ENCODE measurements around the gene UCN. TPM values are rescaled to one million over a fixed set of nuclear protein-coding genes. Genes with fewer than 3 reads are reported as not detected.
"Not testable (repeated sequence)": the region's sequence is repeated elsewhere in the genome, so short reads cannot be mapped to it uniquely, and the experiment has no call there.

UCN gene, protein sequence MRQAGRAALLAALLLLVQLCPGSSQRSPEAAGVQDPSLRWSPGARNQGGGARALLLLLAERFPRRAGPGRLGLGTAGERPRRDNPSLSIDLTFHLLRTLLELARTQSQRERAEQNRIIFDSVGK
- total RNA-seq (2014; rRNA removed; shearing (Covaris generic)): not detected in 2 replicates

DNA sequence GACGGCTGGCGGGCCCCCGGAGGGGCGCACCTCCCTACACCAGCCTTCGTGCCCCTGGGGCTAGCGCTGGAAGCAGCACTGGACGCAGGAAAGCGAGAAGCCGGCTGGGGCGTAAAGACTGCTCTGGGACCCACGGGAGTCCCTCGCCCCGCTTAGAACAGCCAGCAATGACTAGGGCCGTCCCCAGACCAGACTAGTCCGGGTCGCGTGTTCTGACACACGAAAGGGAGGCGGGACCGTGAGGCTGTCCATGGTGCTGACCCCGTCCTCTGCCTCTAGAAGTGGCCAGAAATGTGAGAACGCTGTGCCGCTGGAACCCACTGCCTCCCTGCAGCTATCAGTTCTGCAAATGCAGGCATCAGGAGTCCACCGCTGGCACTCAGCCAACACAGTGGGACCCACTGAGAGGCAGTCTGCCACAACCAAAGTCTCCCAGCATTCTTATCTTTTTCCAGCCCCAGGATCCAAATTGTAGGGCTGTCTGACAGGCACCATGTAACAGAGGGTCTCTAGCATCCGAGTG, at the start of gene UCN:
TSS of gene UCN (minus strand) at position 87 of the 523 bp plus-strand sequence. CDS start 550 bp downstream, outside the sequence.
- in situ Hi-C loops (cut with HindIII; ENCODE audit: low sequenced_read_pairs): no loop called here
- DNase-seq (ENCODE audit: low spot score): no peak

- in situ Hi-C loops (cut with HindIII; ENCODE audit: low sequenced_read_pairs): no loop called here
Measured at GRCh38 chr2:27356382-27357181, 48.3 kb upstream of the UCN start, which contains the start of gene GTF3C2. Gene GTF3C2 (minus strand): TSS chr2:27356764. CDS start chr2:27343554, 13,210 bp downstream.

GRCh38 chr2:27356056-27356381, 47.8 kb upstream of the UCN start:
- in situ Hi-C loops (cut with HindIII; ENCODE audit: low sequenced_read_pairs): no loop called here
- no peak for DNase-seq (ENCODE audit: low spot score)

More at GRCh38 chr2:27356382-27357181, 48.3 kb upstream of the UCN start, which contains the start of gene GTF3C2:
- peak; percentile 99 for DNase-seq (ENCODE audit: low spot score)

DNA sequence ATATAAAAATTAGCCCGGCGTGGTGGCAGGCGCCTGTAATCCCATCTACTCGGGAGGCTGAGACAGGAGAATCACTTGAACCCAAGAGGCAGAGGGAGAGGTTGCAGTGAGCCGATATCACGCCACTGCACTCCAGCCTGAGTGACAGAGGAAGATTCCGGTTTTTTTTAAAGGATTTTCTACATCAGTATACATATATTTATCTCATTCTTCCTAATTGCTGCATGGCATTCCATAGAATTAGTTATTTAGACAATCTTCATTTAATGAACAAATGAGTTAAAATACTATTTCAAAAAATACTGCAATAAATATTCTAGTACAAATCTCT, 46.3 kb upstream of the UCN start:
- in situ Hi-C loops (cut with HindIII; ENCODE audit: low sequenced_read_pairs): no loop called here
- no peak for DNase-seq (ENCODE audit: low spot score)

GRCh38 chr2:27353762-27354596, 45.7 kb upstream of the UCN start:
- DNase-seq (ENCODE audit: low spot score): no peak

GRCh38 chr2:27353386-27353761, 45.1 kb upstream of the UCN start:
- in situ Hi-C loops (cut with HindIII; ENCODE audit: low sequenced_read_pairs); DNase-seq (ENCODE audit: low spot score): not testable (repeated sequence)

More at GRCh38 chr2:27353762-27354596, 45.7 kb upstream of the UCN start:
- in situ Hi-C loops (cut with HindIII; ENCODE audit: low sequenced_read_pairs): no loop called here

DNA sequence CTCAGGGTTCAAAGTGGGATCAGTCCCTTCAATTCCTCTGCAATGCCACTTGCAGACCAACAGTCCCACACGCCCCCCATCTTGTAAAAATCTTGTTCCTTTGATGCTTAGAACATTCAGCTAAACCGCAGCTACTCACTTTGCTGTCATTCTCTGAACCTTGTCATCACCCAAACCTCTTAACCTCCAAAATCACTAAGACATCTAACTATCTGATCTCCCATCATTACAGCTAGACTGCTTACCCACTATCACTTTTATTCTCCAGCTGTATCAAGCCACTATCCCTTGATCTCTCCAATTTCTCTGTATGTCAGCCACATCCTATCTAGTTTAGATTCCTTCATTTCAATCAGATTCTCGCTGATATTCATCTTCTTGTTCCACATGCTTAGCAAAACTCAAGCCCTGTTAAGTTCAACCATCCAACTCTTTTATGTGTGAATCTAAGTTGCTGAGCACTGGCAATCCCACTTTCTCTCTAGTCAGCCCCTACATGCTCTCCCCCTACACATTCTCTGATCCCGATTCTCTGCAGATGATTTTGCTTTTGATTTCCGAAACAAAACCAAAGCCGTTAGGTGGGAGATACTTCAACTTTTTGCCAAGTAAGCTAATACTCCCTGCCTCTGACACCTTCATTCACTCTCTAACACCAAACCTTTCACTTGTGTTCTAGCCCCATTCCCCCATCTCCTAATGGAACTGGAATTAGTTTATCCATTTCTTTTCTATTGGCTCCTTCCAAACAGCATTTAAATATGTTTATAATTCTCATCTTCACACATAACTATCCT, 43.8 kb upstream of the UCN start:
- DNase-seq (ENCODE audit: low spot score): no peak
- in situ Hi-C loops (cut with HindIII; ENCODE audit: low sequenced_read_pairs): no loop called here

DNA sequence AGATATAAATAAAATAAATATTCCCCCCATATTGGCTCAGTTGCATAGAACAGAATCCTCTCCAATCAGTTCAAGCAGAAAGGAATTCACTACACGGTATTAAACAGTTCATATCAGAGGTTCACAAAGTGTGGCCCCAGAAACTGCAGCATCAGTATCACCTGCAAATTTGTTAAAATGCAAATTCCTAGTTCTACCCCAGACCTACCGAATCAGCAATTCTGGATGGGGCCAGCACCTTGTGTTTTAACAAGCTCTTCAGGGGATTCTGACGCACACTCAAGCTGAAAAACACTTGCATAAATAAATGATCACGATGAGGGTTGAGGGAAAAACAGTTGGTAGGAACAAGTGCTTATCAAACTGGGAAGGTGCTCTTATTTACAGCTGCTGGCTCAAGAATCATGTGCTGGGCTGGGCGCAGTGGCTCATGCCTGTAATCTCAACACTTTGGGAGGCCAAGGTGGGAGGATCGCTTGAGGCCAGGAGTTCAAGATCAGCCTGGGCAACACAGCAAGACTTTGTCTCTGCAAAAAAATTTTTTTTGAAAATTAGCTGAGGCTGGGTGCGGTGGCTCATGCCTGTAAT, 42.0 kb upstream of the UCN start:
- no peak for DNase-seq (ENCODE audit: low spot score)
- in situ Hi-C loops (cut with HindIII; ENCODE audit: low sequenced_read_pairs): no loop called here

DNA sequence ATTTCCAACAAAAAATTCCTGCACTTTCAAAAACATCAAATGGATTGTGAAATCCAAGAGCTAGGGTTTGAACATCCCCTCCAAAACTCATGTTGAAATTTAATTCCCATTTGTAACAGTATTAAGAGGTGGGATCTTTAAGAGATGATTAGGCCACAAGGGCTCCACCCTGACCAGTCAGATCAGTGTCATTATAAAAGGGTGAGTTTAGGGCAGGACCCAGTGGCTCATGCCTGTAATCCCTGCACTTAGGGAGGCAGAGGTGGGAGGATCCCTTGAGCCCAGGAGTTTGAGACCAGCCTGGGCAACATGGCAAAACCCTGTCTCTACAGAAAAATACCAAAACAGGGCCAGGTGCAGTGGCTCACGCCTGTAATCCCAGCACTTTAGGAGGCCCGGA, 39.4 kb upstream of the UCN start:
- in situ Hi-C loops (cut with HindIII; ENCODE audit: low sequenced_read_pairs): no loop called here
- DNase-seq (ENCODE audit: low spot score): no peak

GRCh38 chr2:27336173-27336572, 27.9 kb upstream of the UCN start:
- DNase-seq (ENCODE audit: low spot score): no peak
- in situ Hi-C loops (cut with HindIII; ENCODE audit: low sequenced_read_pairs): no loop called here

- in situ Hi-C loops (cut with HindIII; ENCODE audit: low sequenced_read_pairs): no loop called here
- no peak for DNase-seq (ENCODE audit: low spot score)
Measured at GRCh38 chr2:27335311-27335710, 27.1 kb upstream of the UCN start.

DNA sequence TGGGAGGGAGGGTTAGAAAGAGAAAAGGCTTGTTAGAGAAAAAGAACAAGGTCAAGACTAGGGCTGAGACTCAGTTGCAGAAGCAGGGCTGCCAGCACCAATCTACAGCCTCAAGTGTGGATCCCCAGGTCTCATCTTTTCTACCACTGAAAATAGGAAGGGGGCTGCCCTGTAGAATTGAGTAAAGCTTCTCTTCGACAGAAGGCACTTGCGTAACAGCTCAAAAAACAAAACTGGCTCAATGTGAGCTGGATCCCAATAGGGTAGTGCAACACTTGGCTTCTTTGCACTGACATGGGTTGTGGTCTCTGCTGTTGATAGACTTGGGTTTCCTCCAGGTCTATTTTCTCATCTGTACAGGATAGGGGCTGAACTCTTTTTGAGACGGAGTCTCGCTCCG, 16.5 kb upstream of the UCN start:
- DNase-seq (ENCODE audit: low spot score): no peak
- in situ Hi-C loops (cut with HindIII; ENCODE audit: low sequenced_read_pairs): no loop called here

DNA sequence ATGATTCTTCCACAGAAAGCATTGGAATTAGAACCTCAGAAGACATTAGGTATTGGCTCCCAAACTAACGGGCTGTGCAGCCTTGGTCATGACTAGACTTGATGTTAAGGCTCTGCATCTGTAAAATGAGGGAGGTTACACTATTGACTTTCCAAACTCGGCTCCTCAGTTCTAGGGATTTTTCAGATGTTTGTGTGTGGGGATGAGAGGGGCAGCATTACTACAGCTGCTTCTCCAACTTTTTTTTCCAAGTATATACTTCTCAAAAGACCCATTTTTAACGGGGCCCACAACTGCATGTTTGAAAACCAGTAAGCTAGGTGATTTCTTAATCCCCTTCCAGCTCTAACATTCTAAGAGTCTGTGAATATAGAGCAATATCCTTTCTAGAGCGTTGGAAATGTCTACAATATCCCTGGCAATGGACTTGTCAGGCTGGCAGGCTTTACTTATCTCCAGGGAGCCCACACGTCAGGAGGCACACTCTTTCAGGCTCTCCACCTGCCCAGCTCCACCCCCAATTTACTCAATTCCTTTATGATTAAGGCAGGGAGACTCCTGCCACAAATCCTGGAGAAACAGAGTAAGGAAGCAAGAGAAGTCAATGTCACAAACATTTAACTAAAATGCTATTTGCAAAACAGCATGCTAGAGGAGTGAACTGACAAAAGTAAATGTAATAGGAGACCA, 15.5 kb upstream of the UCN start:
- in situ Hi-C loops (cut with HindIII; ENCODE audit: low sequenced_read_pairs): no loop called here
- DNase-seq (ENCODE audit: low spot score): peak; percentile 22

DNA sequence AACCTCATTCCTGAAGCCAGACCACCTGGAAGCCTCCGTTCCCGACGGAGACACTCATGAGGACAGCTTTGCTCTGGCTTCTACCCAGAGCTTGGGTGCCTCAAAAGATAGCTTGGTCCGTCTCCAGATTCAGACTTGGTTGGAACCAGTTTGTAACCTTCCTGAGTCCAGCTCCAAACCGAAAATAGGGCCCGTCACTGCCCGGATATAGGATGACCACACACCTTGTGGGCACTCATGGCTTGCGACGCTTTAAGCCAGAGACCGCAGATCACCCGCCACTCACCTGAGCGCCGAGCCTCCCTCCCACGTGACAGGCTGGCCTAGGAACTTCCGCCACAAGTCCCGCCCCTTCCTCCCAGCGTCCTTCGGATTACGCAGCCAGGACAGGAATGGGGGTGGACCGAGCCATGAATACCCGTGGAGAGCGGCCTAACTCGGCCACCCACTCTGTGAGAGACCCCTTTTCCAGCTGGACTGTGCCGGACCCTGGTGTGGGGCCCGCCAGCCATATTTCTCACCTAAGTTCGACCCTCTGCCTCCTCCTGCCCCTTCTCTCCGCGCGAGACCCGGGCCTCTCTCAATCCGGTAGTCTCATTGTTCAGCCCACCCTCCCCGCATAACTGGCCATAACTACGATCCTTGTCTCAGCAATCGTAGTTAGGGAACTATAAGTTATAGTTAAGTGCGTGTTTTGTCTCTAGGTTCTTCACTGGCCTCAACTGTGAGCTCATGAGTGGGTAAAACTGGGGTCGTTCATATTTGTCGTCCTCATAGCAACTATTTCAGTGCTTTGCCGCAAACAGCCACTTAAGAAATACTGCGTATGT, 14.7 kb upstream of the UCN start, which contains the start of gene MPV17:
TSS of gene MPV17 (minus strand) at position 332 of the 830 bp plus-strand sequence. CDS start 580 bp downstream, outside the sequence.
- in situ Hi-C loops (cut with HindIII; ENCODE audit: low sequenced_read_pairs): no loop called here
- peak; percentile 96 for DNase-seq (ENCODE audit: low spot score)

- in situ Hi-C loops (cut with HindIII; ENCODE audit: low sequenced_read_pairs): no loop called here
- DNase-seq (ENCODE audit: low spot score): no peak
Measured at GRCh38 chr2:27322301-27322765, 14.1 kb upstream of the UCN start.

DNA sequence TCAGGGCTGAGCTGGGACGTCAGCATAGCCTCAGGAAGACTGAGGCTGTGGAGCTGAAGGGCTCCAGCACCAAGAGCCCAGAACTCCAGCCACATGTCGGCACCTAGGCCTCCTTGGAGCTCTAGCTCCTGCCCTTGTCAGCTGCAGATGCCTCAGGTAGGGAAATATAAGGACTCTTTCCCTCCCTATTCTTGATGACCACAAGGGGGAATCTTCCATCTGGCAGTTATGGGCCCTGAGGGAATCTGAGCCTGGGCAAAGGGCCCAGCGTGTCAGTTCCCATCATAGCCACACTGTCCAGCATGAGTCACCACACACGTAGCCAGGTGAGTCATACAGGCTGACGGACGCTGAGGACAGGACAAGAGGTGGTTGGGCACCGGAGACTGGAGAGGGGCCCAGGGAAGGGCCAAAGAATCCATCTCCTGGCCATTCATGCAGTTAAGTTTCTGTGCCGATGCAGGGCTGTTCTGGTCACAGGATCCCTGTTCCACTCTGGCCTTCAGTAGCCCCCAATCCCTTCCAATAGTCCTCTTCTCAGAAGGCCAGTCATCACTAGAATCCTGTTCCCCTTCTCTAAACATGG, 12.8 kb upstream of the UCN start:
- in situ Hi-C loops (cut with HindIII; ENCODE audit: low sequenced_read_pairs): no loop called here
- DNase-seq (ENCODE audit: low spot score): peak; percentile 79

GRCh38 chr2:27319839-27320238, 11.6 kb upstream of the UCN start:
- DNase-seq (ENCODE audit: low spot score); in situ Hi-C loops (cut with HindIII; ENCODE audit: low sequenced_read_pairs): not testable (repeated sequence)
